GM10266 (cell line): ENCODE results near the gene MSI2.

Experiments
- DNase-seq: peaks from one replicate; pipeline ENCODE4 v3.0.0; 2012; ENCODE audit errors: extremely low spot score
- CTCF ChIP-seq: IDR thresholded peaks from 2 replicates; pipeline ENCODE4 v1.5.1; 2012; ENCODE audit warnings: mild to moderate bottlenecking, low read depth; ENCODE audit not compliant: control insufficient read depth, insufficient read depth; ENCODE audit errors: missing control alignments

The MSI2 gene

GRCh38 chr17:57550668-57551315 lies 294.5 kb downstream of the MSI2 start:
- TF ChIP-seq CTCF, result no peak
- DNase-seq, result no peak

- peak; percentile 4 for TF ChIP-seq CTCF
- DNase-seq, result peak; percentile 57
These were observed 295.2 kb downstream of the MSI2 start for GRCh38 chr17:57551321-57552079.

- peak; percentile 69 for DNase-seq
- peak; percentile 83 for TF ChIP-seq CTCF
These were observed 295.8 kb downstream of the MSI2 start for GRCh38 chr17:57552114-57552624.

- TF ChIP-seq CTCF, result no peak
- DNase-seq, result no peak
These were observed 297.2 kb downstream of the MSI2 start for GRCh38 chr17:57553526-57553925.

GRCh38 chr17:57553991-57554825 lies 297.9 kb downstream of the MSI2 start:
- TF ChIP-seq CTCF, result no peak
- DNase-seq, result no peak

GRCh38 chr17:57554826-57555635 lies 298.7 kb downstream of the MSI2 start:
- no peak for DNase-seq
- TF ChIP-seq CTCF, result no peak
